ENCODE data around the gene PPP1R14C.

- TF ChIP-seq CTCF (conservative IDR thresholded peaks at IDR 0.05 in 1 of 2, IDR thresholded peaks at IDR 0.05 in 1 of 2; ENCODE audit: extremely low read depth in 1 of 2, insufficient read depth in 1 of 2, low read depth in 1 of 2, low read length in 2 of 2) (no peak), EZH2 (IDR thresholded peaks at IDR 0.05; ENCODE audit: borderline replicate concordance, low read length) (no peak)
These were observed 8.2 kb downstream of the PPP1R14C start for GRCh38 chr6:150150821-150151646.
